HCT116 (cell line): ENCODE results near the gene ALDH3A1. TPM values are rescaled to one million over a fixed set of nuclear protein-coding genes. Genes with fewer than 3 reads are reported as not detected.

ENCODE experiments used
- ATAC-seq: fragments of 200-7000 bp; cut with Tn5 transposase; 2 replicates; pipeline ENCODE4 v1.9.1; 2020; ENCODE audit warnings: mild to moderate bottlenecking, moderate library complexity
- BruUV-seq: library from RNA; stranded (reverse); fragments of 400-500 nt; replicated peaks from 2 replicates; lab custom pipeline; 2021; lab: Mats Ljungman, UMichigan
- CTCF ChIA-PET: fragments of 300-600 bp; sonication (Branson Sonifier 250); formaldehyde crosslinking; loops from one replicate; lab custom pipeline; 2021; ENCODE audit warnings: antibody characterized with exemption; lab: Charles Lee
- POLR2A ChIA-PET: fragments of 300-600, 350-600 bp; sonication (Branson Sonifier 250); formaldehyde crosslinking; loops from one replicate; lab custom pipeline; 2021; ENCODE audit warnings: antibody characterized with exemption; lab: Charles Lee
- RAD21 ChIA-PET, 2 experiments: fragments of 300-600 bp; sonication (Branson Sonifier 250); formaldehyde crosslinking; loops; one replicate each; lab custom pipeline; 2023; ENCODE audit warnings: low total read pairs in 2 of 2; ENCODE audit not compliant: uncharacterized antibody in 2 of 2, unreplicated experiment in 2 of 2, low non-redundant PET in 1 of 2; lab: Charles Lee
- DNase-seq: peaks from one replicate; pipeline ENCODE4 v3.0.0-alpha.2; 2010; ENCODE audit warnings: low read depth, low spot score
- H2AFZ ChIP-seq: fragments of 200-600 bp; shearing (Covaris generic), sonication (generic); 2 replicates; pipeline ENCODE4 v1.6.1; 2017; ENCODE audit warnings: low read depth, mixed run types, mixed read lengths, antibody characterized with exemption, low read length; ENCODE audit not compliant: poor library complexity, severe bottlenecking
- H3K27ac ChIP-seq: 2 replicates; pipeline ENCODE4 v1.5.1; 2012; ENCODE audit warnings: low read depth, low read length
- H3K27me3 ChIP-seq: fragments of 200-600 bp; sonication (generic); 2 replicates; pipeline ENCODE4 v1.6.1; 2016; ENCODE audit warnings: mixed run types, low read length, mixed read lengths; ENCODE audit not compliant: insufficient read depth
- H3K36me3 ChIP-seq, 2 experiments: fragments of 200-500 bp in 1 of 2; fragments of 200-600 bp in 1 of 2; sonication (Bioruptor generic) in 1 of 2; sonication (generic) in 1 of 2; 2 replicates each; pipeline versions ENCODE4 v1.5.1 to v1.6.1; 2014 to 2016; ENCODE audit warnings: low read length in 2 of 2, inconsistent platforms in 1 of 2, mixed read lengths in 1 of 2, mixed run types in 1 of 2; ENCODE audit not compliant: insufficient read depth in 2 of 2, control insufficient read depth in 1 of 2
- H3K4me1 ChIP-seq, 2 experiments: fragments of 200-600 bp in 1 of 2; sonication (generic) in 1 of 2; 2 replicates each; pipeline versions ENCODE4 v1.5.1 to v1.6.1; 2012 to 2017; ENCODE audit warnings: low read length in 2 of 2, inconsistent platforms in 1 of 2, mild to moderate bottlenecking in 1 of 2, mixed read lengths in 1 of 2, mixed run types in 1 of 2, moderate library complexity in 1 of 2; ENCODE audit not compliant: insufficient read depth in 2 of 2, control insufficient read depth in 1 of 2
- H3K4me2 ChIP-seq: fragments of 200-600 bp; sonication (generic); 2 replicates; pipeline ENCODE4 v1.6.1; 2017; ENCODE audit warnings: mixed run types, low read length, mixed read lengths
- H3K4me3 ChIP-seq, 2 experiments: fragments of 200-600 bp in 1 of 2; sonication (generic) in 1 of 2; replicated peaks in 1 of 2; 2 replicates each; pipeline ENCODE4 v1.5.1; 2011 to 2016; ENCODE audit warnings: low read length in 2 of 2, control low read depth in 1 of 2, low read depth in 1 of 2, mild to moderate bottlenecking in 1 of 2, mixed read lengths in 1 of 2, mixed run types in 1 of 2
- H3K79me2 ChIP-seq: fragments of 200-600 bp; sonication (generic); 2 replicates; pipeline ENCODE4 v1.6.1; 2017; ENCODE audit warnings: mild to moderate bottlenecking, mixed run types, low read length, moderate library complexity, mixed read lengths; ENCODE audit not compliant: insufficient read depth
- H3K9ac ChIP-seq: fragments of 200-600 bp; sonication (generic); 2 replicates; pipeline ENCODE4 v1.6.1; 2016; ENCODE audit warnings: low read length, mixed read lengths
- H3K9me2 ChIP-seq: fragments of 200-600 bp; sonication (generic), shearing (Covaris generic); 2 replicates; pipeline ENCODE4 v1.6.1; 2017; ENCODE audit warnings: mixed run types, mild to moderate bottlenecking, moderate library complexity; ENCODE audit not compliant: insufficient read depth
- H3K9me3 ChIP-seq, 2 experiments: fragments of 200-500 bp in 1 of 2; fragments of 200-600 bp in 1 of 2; sonication (Bioruptor generic) in 1 of 2; sonication (generic) in 1 of 2; 2 replicates each; pipeline ENCODE4 v1.6.1; 2014 to 2017; ENCODE audit warnings: low read length in 2 of 2, mixed read lengths in 2 of 2, inconsistent platforms in 1 of 2, low read depth in 1 of 2, mild to moderate bottlenecking in 1 of 2, mixed run types in 1 of 2, moderate library complexity in 1 of 2; ENCODE audit not compliant: control insufficient read depth in 1 of 2, insufficient read depth in 1 of 2
- H4K20me1 ChIP-seq: fragments of 200-600 bp; sonication (generic), shearing (Covaris generic); 2 replicates; pipeline ENCODE4 v1.6.1; 2017; ENCODE audit warnings: mixed run types, mild to moderate bottlenecking, moderate library complexity; ENCODE audit not compliant: insufficient read depth
- CBX3 ChIP-seq: IDR thresholded peaks from 2 replicates; pipeline ENCODE4 v1.6.1; 2012; ENCODE audit warnings: low read depth
- CEBPB ChIP-seq: IDR thresholded peaks from 2 replicates; pipeline ENCODE4 v1.6.1; 2012; ENCODE audit warnings: low read depth
- EGR1 ChIP-seq: IDR thresholded peaks from 2 replicates; pipeline ENCODE4 v1.6.1; 2012; ENCODE audit warnings: low read depth
- EZH2 ChIP-seq: fragments of 200-600 bp; sonication (generic); IDR thresholded peaks from 2 replicates; pipeline ENCODE4 v1.6.1; 2017; ENCODE audit warnings: antibody characterized with exemption, mixed run types
- EZH2phosphoT487 ChIP-seq: fragments of 200-600 bp; IDR thresholded peaks from 2 replicates; pipeline ENCODE4 v1.6.1; 2018; ENCODE audit warnings: antibody characterized with exemption, borderline replicate concordance
- JUND ChIP-seq: IDR thresholded peaks from 2 replicates; pipeline ENCODE4 v1.6.1; 2012
- POLR2A ChIP-seq: IDR thresholded peaks from 2 replicates; pipeline ENCODE4 v1.7.0; 2011; ENCODE audit warnings: borderline replicate concordance; ENCODE audit not compliant: insufficient read depth, insufficient read length; ENCODE audit errors: extremely low read depth
- POLR2AphosphoS5 ChIP-seq: IDR thresholded peaks from 2 replicates; pipeline ENCODE4 v1.6.1; 2011; ENCODE audit warnings: mild to moderate bottlenecking, low read depth, low read length, moderate library complexity
- RAD21 ChIP-seq: IDR thresholded peaks from 2 replicates; pipeline ENCODE4 v1.6.1; 2012; ENCODE audit warnings: low read depth, mild to moderate bottlenecking
- SIN3A ChIP-seq: IDR thresholded peaks from 2 replicates; pipeline ENCODE4 v1.6.1; 2012; ENCODE audit warnings: low read depth
- TCF7L2 ChIP-seq: IDR thresholded peaks from 2 replicates; pipeline ENCODE4 v1.7.0; 2011; ENCODE audit warnings: borderline replicate concordance, inconsistent platforms; ENCODE audit not compliant: insufficient read depth, insufficient read length; ENCODE audit errors: extremely low read depth
- ZFX ChIP-seq: fragments of 450-650 bp; IDR thresholded peaks from 2 replicates; pipeline ENCODE4 v1.6.1; 2017
- ZNF274 ChIP-seq: fragments of 200-500 bp; sonication (Bioruptor generic); IDR thresholded peaks from 2 replicates; pipeline ENCODE4 v1.6.1; 2014; ENCODE audit warnings: mild to moderate bottlenecking, low read depth, low read length, inconsistent platforms
- intact Hi-C: fragments of 100-400 bp; cut with micrococcal nuclease; formaldehyde crosslinking; loops from 2 replicates; pipeline ENCODE4 v1.10.0; 2022
- total RNA-seq: library from RNA; stranded (reverse); gene quantifications from one replicate; pipeline ENCODE4 v1.2.1, GENCODE V29; 2021; ENCODE audit not compliant: unreplicated experiment
- TF ChIP-seq, protein P1 (sequence below): IDR thresholded peaks from 2 replicates; pipeline ENCODE4 v1.6.1; 2012; ENCODE audit warnings: low read depth
- TF ChIP-seq, protein P2 (sequence below): IDR thresholded peaks from 2 replicates; pipeline ENCODE4 v1.6.1; 2011; ENCODE audit warnings: mild to moderate bottlenecking, low read length, moderate library complexity; ENCODE audit not compliant: insufficient replicate concordance; ENCODE audit errors: extremely low read depth

Gene ALDH3A1
- total RNA-seq, 1 experiment from 2014 or later: 0.86 TPM

DNA sequence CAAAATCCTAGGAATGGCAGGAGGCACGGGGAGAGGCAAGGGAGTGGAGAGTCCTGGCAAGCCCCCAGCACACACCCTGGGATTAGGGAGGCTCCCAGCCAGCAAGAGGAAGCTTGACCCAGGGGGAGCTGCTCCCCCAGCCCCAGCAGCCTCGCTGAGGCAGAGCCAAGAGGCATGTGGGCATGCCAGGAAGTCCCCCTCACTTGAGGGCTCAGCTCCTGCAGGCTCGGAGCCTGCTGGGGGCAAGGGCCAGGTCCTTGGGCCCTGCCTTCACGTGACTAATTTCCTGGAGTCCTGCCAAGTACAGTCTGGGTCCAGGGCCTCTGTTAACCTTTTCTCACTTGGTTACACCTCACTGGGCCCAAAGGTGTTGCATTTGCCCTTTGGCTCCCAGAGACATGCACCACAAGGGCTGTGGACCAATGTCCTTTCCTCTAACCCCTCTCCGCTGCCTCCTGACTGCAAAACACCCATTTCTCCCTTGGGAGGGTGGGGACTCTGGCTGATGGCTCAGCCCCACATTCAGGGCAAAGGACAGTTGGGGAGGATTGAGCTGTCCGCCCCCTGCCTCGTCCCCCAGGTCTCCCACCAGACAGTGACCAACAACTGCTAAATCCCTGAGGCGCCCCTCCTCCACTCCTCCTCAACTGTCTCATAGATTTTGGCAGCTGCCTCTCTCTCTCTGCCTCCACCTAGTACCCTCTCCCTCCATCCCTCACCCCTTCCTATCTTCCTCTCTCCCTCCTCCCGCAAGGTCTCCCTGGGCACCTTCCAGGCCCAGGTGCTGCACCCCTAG, 27.3 kb downstream of the ALDH3A1 start:
- no peak for ATAC-seq
- intact Hi-C loops: no loop called here
- Histone ChIP-seq H3K4me3 (no peak overlapping the region), H4K20me1 (no peaks in the 10 kb centered on the region), H3K79me2 (no peaks in the 10 kb centered on the region), H3K27me3 (no peaks in the 10 kb centered on the region), H3K4me2 (peak overlapping the region; percentile 26; the same call in 1 of the 2 replicates), H3K27ac (no peak overlapping the region), H3K9me3 (no peaks in the 10 kb centered on the region), H3K4me1 (peaks cover 13 to 35% of the 10 kb centered on the region in 2 experiments; a peak in 3 of 4 replicates), H3K36me3 (no peaks in the 10 kb centered on the region), H2AFZ (no peak overlapping the region), H3K9ac (no peak overlapping the region), H3K9me2 (no peaks in the 10 kb centered on the region)
- ChIA-PET RAD21 (no interaction called here), CTCF (interaction anchor here (1.4 kb wide), 1 partner anchor 24 kb away, joined by 4 read pairs; no protein-coding TSS in a partner anchor), POLR2A (no interaction called here)
- no peak for DNase-seq
- no peak for TF ChIP-seq TCF7L2
- TF ChIP-seq EZH2: no peak
- TF ChIP-seq SIN3A: no peak
- no peak for TF ChIP-seq EZH2phosphoT487
- no peak for TF ChIP-seq ZNF274
- TF ChIP-seq CEBPB: no peak
- TF ChIP-seq RAD21: no peak
- no peak for TF ChIP-seq POLR2A
- no TSS peak for BruUV-seq

DNA sequence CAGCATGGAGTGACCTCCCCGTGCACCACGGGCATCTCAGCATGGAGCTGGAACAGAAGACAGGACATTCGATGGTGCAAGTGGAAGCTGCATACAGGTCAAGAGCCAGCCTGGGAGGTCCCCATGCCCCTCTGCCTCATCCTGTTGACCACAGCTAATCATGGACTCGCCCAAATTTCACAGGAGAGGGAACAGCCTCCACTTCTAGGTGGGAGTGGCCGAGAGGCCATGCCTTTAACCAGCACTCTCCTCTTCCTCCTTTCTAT, 28.0 kb downstream of the ALDH3A1 start:
- ATAC-seq: no peak
- POLR2A ChIA-PET: no interaction called here
- H3K9me3 ChIP-seq: no peaks in the 10 kb centered on the region
- H3K4me3 ChIP-seq: no peak overlapping the region
- no peaks in the 10 kb centered on the region for H3K36me3 ChIP-seq
- BruUV-seq: no TSS peak
- no peak overlapping the region for H3K9ac ChIP-seq
- intact Hi-C loops: no loop called here
- H3K4me1 ChIP-seq: peaks cover 13 to 35% of the 10 kb centered on the region in 2 experiments; a peak in 3 of 4 replicates
- H3K27ac ChIP-seq: no peak overlapping the region
- no peak overlapping the region for H2AFZ ChIP-seq
- H3K27me3 ChIP-seq: no peaks in the 10 kb centered on the region
- H3K79me2 ChIP-seq: no peaks in the 10 kb centered on the region
- H3K9me2 ChIP-seq: no peaks in the 10 kb centered on the region
- H4K20me1 ChIP-seq: no peaks in the 10 kb centered on the region
- H3K4me2 ChIP-seq: peak overlapping the region; percentile 26; the same call in 1 of the 2 replicates
- RAD21 ChIA-PET: no interaction called here
- CTCF ChIA-PET: interaction anchor here (1.4 kb wide), 1 partner anchor 25 kb away, joined by 4 read pairs; no protein-coding TSS in a partner anchor
- no peak for DNase-seq
- TF ChIP-seq ZNF274 (no peak), EGR1 (no peak), TCF7L2 (no peak), ZFX (no peak), JUND (no peak), CBX3 (no peak), POLR2AphosphoS5 (no peak), POLR2A (no peak), RAD21 (no peak)
- TF ChIP-seq, protein P1, sequence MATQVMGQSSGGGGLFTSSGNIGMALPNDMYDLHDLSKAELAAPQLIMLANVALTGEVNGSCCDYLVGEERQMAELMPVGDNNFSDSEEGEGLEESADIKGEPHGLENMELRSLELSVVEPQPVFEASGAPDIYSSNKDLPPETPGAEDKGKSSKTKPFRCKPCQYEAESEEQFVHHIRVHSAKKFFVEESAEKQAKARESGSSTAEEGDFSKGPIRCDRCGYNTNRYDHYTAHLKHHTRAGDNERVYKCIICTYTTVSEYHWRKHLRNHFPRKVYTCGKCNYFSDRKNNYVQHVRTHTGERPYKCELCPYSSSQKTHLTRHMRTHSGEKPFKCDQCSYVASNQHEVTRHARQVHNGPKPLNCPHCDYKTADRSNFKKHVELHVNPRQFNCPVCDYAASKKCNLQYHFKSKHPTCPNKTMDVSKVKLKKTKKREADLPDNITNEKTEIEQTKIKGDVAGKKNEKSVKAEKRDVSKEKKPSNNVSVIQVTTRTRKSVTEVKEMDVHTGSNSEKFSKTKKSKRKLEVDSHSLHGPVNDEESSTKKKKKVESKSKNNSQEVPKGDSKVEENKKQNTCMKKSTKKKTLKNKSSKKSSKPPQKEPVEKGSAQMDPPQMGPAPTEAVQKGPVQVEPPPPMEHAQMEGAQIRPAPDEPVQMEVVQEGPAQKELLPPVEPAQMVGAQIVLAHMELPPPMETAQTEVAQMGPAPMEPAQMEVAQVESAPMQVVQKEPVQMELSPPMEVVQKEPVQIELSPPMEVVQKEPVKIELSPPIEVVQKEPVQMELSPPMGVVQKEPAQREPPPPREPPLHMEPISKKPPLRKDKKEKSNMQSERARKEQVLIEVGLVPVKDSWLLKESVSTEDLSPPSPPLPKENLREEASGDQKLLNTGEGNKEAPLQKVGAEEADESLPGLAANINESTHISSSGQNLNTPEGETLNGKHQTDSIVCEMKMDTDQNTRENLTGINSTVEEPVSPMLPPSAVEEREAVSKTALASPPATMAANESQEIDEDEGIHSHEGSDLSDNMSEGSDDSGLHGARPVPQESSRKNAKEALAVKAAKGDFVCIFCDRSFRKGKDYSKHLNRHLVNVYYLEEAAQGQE: no peak
- TF ChIP-seq, protein P2, sequence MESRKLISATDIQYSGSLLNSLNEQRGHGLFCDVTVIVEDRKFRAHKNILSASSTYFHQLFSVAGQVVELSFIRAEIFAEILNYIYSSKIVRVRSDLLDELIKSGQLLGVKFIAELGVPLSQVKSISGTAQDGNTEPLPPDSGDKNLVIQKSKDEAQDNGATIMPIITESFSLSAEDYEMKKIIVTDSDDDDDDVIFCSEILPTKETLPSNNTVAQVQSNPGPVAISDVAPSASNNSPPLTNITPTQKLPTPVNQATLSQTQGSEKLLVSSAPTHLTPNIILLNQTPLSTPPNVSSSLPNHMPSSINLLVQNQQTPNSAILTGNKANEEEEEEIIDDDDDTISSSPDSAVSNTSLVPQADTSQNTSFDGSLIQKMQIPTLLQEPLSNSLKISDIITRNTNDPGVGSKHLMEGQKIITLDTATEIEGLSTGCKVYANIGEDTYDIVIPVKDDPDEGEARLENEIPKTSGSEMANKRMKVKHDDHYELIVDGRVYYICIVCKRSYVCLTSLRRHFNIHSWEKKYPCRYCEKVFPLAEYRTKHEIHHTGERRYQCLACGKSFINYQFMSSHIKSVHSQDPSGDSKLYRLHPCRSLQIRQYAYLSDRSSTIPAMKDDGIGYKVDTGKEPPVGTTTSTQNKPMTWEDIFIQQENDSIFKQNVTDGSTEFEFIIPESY: no peak
